Measurements from ENCODE around the gene XXYLT1. TPM values are rescaled to one million over a fixed set of nuclear protein-coding genes. Genes with fewer than 3 reads are reported as not detected.

Gene XXYLT1
- total and polyA plus RNA-seq, 8 donors = 1.8 to 5.0 (median 2.6) TPM

GRCh38 chr3:195263925-195264600, 6.9 kb downstream of the XXYLT1 start:
- intact Hi-C loops (cut with DNase I) = no loop called here
- DNase-seq = no peak
- no peak for FAIRE-seq

GRCh38 chr3:195263193-195263924, 7.6 kb downstream of the XXYLT1 start:
- no peaks in the 10 kb centered on the region for H3K9me3 ChIP-seq
- intact Hi-C loops (cut with DNase I) = no loop called here
- H3K4me1 ChIP-seq = peaks cover 0 to 3% (median 0%) of the 10 kb centered on the region in 3 donors
- WGBS, 2 donors = 76 to 85% methylated on average over 11 of the region's 11 CpGs
- no peak for FAIRE-seq
- no peaks in the 10 kb centered on the region for H3K27me3 ChIP-seq
- no peak overlapping the region for H3K4me3 ChIP-seq
- no peak for ATAC-seq
- H3K27ac ChIP-seq = no peak overlapping the region
- TF ChIP-seq CTCF (IDR thresholded peaks at IDR 0.05) = no peak
- no peaks in the 10 kb centered on the region for H3K36me3 ChIP-seq
- DNase-seq = no peak

More at GRCh38 chr3:195263925-195264600, 6.9 kb downstream of the XXYLT1 start:
- Histone ChIP-seq H3K27me3 (no peaks in the 10 kb centered on the region), H3K27ac (no peak overlapping the region), H3K4me3 (no peak overlapping the region), H3K9me3 (no peaks in the 10 kb centered on the region), H3K36me3 (no peaks in the 10 kb centered on the region), H3K4me1 (peaks cover 0 to 3% (median 0%) of the 10 kb centered on the region in 3 donors)
- ATAC-seq = no peak
- no peak for TF ChIP-seq CTCF (IDR thresholded peaks at IDR 0.05)
- WGBS, 2 donors = 92 to 93% methylated on average over 10 of the region's 10 CpGs

- FAIRE-seq = no peak
- no peaks in the 10 kb centered on the region for H3K27me3 ChIP-seq
- intact Hi-C loops (cut with DNase I) = no loop called here
Measured at GRCh38 chr3:195261925-195262324, 9.0 kb downstream of the XXYLT1 start.

GRCh38 chr3:195260280-195260905, 10.6 kb downstream of the XXYLT1 start:
- WGBS, 2 donors = 11 to 13% methylated on average over 35 to 41 of the region's 41 CpGs
- ATAC-seq (peak; percentile 5 to 46 (median 18)), FAIRE-seq (no peak), DNase-seq (peak in 2 of 6 donors; percentile 41 to 83)
- Histone ChIP-seq H3K9me3 (no peaks in the 10 kb centered on the region), H3K4me3 (peak overlapping the region; percentile 49 to 68 (median 60)), H3K27ac (peak overlapping the region in 2 of 4 donors; percentile 19 to 34), H3K4me1 (peaks cover 0 to 3% (median 0%) of the 10 kb centered on the region in 3 donors), H3K36me3 (no peaks in the 10 kb centered on the region), H3K27me3 (no peaks in the 10 kb centered on the region)
- intact Hi-C loops (cut with DNase I) = no loop called here
- peak in 1 of 4 donors; percentile 2 for TF ChIP-seq CTCF (IDR thresholded peaks at IDR 0.05)

More at GRCh38 chr3:195261925-195262324, 9.0 kb downstream of the XXYLT1 start:
- peaks cover 0 to 3% (median 0%) of the 10 kb centered on the region in 3 donors for H3K4me1 ChIP-seq
- H3K4me3 ChIP-seq = no peak overlapping the region
- H3K27ac ChIP-seq = no peak overlapping the region
- no peak for ATAC-seq
- DNase-seq = no peak
- H3K36me3 ChIP-seq = no peaks in the 10 kb centered on the region
- TF ChIP-seq CTCF (IDR thresholded peaks at IDR 0.05) = no peak
- H3K9me3 ChIP-seq = no peaks in the 10 kb centered on the region
- 92 to 95% methylated on average over 2 of the region's 2 CpGs for WGBS, 2 donors

Data from pancreas (tissue), 10 donors.